ENCODE results near the gene CRNKL1. TPM values are rescaled to one million over a fixed set of nuclear protein-coding genes. Genes with fewer than 3 reads are reported as not detected.

Gene CRNKL1
- total RNA-seq, 2 experiments from 2014 or later = 21.1 to 23.3 TPM

DNA sequence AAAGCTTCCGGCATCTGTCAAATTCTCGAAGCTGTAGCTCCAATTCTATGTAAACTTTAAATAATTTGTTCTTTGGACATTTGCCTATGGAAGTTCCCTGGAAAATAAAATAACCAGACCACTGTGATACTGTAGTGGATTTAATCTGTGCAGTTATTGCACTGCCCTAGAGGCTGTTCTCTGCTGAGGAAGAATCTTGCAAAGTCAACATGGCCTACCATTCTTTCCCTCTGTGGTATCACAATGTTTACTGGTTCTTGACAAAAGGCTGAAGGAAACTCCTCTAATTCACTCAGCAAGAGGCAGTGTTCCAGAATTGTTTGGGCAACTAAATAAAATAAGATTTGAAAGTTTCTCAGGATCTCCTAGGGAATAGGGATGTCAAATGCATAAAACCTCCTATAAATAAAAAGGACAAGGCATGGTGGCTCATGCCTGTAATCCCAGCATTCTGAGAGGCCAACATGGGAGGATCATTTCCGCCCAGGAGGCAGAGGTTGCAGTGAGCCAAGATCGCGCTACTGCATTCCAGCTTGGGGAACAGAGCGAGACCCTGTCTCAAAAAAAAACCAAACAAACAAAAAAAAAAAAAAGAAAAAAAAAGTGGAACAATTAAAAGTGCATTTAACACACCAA, 12.4 kb downstream of the CRNKL1 start:
- intact Hi-C loops (cut with micrococcal nuclease) = no loop called here
- ChIA-PET CTCF (interaction anchor here (0.6 kb wide), 1 partner anchor 199 kb away, joined by 3 read pairs; no protein-coding TSS in a partner anchor), POLR2A (no interaction called here)
- Mint-ChIP-seq H3K27me3 (no peaks in the 10 kb centered on the region), H3K9me3 (no peaks in the 10 kb centered on the region), H3K36me3 (ENCODE audit: low read depth) (peaks cover 43% of the 10 kb centered on the region), H3K4me1 (ENCODE audit: low read depth) (no peaks in the 10 kb centered on the region), H3K4me3 (no peak overlapping the region), H3K27ac (no peak overlapping the region)
- DNase-seq = no peak
- no peak for ATAC-seq
- TF ChIP-seq, protein P1, sequence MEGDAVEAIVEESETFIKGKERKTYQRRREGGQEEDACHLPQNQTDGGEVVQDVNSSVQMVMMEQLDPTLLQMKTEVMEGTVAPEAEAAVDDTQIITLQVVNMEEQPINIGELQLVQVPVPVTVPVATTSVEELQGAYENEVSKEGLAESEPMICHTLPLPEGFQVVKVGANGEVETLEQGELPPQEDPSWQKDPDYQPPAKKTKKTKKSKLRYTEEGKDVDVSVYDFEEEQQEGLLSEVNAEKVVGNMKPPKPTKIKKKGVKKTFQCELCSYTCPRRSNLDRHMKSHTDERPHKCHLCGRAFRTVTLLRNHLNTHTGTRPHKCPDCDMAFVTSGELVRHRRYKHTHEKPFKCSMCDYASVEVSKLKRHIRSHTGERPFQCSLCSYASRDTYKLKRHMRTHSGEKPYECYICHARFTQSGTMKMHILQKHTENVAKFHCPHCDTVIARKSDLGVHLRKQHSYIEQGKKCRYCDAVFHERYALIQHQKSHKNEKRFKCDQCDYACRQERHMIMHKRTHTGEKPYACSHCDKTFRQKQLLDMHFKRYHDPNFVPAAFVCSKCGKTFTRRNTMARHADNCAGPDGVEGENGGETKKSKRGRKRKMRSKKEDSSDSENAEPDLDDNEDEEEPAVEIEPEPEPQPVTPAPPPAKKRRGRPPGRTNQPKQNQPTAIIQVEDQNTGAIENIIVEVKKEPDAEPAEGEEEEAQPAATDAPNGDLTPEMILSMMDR (IDR thresholded peaks at IDR 0.05) = no peak

DNA sequence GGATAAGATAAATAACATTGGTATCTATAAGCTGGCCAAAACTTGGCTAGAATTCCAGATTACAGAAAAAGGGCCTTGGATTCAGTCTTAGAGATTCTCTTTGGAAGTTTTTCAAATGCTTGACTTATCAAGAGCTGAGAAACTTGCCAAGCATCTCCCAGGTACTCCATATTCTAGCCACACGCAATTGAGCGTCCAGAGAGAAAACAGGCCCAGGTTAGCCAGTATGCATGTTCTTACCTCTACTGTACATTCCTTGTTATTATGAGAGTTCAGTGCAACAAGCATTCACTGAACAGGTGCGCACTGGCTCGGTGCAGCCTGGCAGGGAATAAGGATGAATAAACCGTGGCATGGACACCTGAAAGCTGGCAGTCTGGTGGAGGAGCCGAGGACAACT, 13.7 kb downstream of the CRNKL1 start:
- TF ChIP-seq, protein P1 (IDR thresholded peaks at IDR 0.05) = no peak
- Mint-ChIP-seq H3K4me1 (ENCODE audit: low read depth) (no peaks in the 10 kb centered on the region), H3K27ac (no peak overlapping the region), H3K9me3 (no peaks in the 10 kb centered on the region), H3K4me3 (no peak overlapping the region), H3K27me3 (no peaks in the 10 kb centered on the region), H3K36me3 (ENCODE audit: low read depth) (peaks cover 41% of the 10 kb centered on the region)
- ATAC-seq (no peak), DNase-seq (no peak)
- ChIA-PET CTCF (no interaction called here), POLR2A (no interaction called here)
- intact Hi-C loops (cut with micrococcal nuclease) = no loop called here

DNA sequence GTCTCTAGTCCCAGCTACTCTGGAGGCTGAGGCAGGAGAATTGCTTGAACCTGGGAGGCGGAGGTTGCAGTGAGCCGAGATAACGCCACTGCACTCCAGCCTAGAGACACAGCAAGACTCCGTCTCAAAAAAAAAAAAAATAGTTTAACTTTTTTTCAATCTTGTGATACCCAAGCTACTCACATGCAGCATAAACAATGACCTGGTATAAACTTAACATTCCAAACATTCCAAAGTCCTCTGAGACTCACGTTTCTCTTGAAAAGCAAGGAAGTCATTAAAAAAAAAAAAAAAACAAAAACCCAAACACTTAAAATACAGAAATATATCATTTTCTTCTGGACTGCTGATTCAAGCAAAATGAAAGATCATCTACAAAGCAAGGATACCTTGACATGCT, 14.3 kb downstream of the CRNKL1 start:
- CTCF ChIA-PET = no interaction called here
- Mint-ChIP-seq H3K4me1 (ENCODE audit: low read depth) (no peaks in the 10 kb centered on the region), H3K27ac (no peak overlapping the region), H3K4me3 (no peak overlapping the region), H3K9me3 (no peaks in the 10 kb centered on the region), H3K36me3 (ENCODE audit: low read depth) (peaks cover 37% of the 10 kb centered on the region), H3K27me3 (no peaks in the 10 kb centered on the region)
- DNase-seq (no peak), ATAC-seq (no peak)
- POLR2A ChIA-PET = interaction anchor here (2.0 kb wide), 1 partner anchor 14 kb away, joined by 7 read pairs; the partner anchor contains the start of genes CFAP61 and CRNKL1
- TF ChIP-seq, protein P1 (IDR thresholded peaks at IDR 0.05) = no peak
- intact Hi-C loops (cut with micrococcal nuclease) = no loop called here

DNA sequence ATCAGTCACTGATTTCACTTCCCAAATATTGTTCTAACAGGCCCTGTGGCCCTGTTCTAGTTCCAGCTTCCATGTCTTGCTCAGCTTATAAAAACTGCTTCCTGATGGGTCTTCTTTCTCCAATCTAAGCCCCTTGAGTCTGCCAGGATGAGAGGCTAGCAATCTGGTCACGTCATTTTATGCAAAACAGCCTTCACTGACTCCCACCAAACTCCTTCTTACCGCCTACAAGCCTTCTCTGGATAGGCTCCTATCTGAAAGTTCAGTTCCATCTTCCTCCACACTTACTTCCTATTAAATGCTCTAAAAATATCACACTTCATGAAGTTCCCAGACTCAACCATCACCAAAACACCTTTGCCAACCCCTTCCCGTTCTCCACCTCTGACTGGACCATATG, 15.5 kb downstream of the CRNKL1 start:
- TF ChIP-seq, protein P1 (IDR thresholded peaks at IDR 0.05) = no peak

DNA sequence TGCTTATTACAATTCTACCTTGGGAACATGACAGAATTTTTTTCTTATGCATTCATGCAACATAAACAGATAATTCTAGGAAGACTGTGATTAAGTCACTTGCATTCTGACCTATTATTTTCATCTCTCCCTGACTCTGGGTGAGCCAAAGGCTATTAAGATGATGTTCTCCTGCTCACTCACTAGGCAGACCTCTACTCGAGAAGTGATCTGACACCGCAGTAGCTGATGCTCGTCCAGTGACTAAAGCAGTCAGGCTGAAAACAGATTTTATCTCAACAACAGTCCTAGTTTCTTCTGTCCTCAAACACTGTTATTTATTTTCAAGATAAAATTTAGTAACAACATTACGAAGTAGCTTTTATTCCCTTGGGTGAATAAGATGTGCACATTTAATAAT, 17.8 kb downstream of the CRNKL1 start:
- ATAC-seq (no peak), DNase-seq (no peak)
- no peak overlapping the region for H3K27ac Mint-ChIP-seq
- no peaks in the 10 kb centered on the region for H3K27me3 Mint-ChIP-seq
- POLR2A ChIA-PET = interaction anchor here (0.9 to 2.7 kb wide), 3 partner anchors 9 to 18 kb away, joined by 3 to 10 read pairs (median 5); partner anchors contain the start of genes CFAP61 and CRNKL1
- H3K9me3 Mint-ChIP-seq = no peaks in the 10 kb centered on the region
- TF ChIP-seq, protein P1 (IDR thresholded peaks at IDR 0.05) = no peak
- CTCF ChIA-PET = no interaction called here
- H3K4me3 Mint-ChIP-seq = no peak overlapping the region
- intact Hi-C loops (cut with micrococcal nuclease) = no loop called here
- peaks cover 5% of the 10 kb centered on the region for H3K4me1 Mint-ChIP-seq (ENCODE audit: low read depth)
- peaks cover 41% of the 10 kb centered on the region for H3K36me3 Mint-ChIP-seq (ENCODE audit: low read depth)

More for the DNA sequence above, 15.5 kb downstream of the CRNKL1 start:
- Mint-ChIP-seq H3K4me3 (no peak overlapping the region), H3K27me3 (no peaks in the 10 kb centered on the region), H3K9me3 (no peaks in the 10 kb centered on the region), H3K4me1 (ENCODE audit: low read depth) (no peaks in the 10 kb centered on the region), H3K27ac (peak overlapping the region; percentile 43), H3K36me3 (ENCODE audit: low read depth) (peaks cover 36% of the 10 kb centered on the region)
- CTCF ChIA-PET = no interaction called here
- POLR2A ChIA-PET = interaction anchor here (2.0 kb wide), 1 partner anchor 15 kb away, joined by 7 read pairs; the partner anchor contains the start of genes CFAP61 and CRNKL1
- no peak for ATAC-seq
- intact Hi-C loops (cut with micrococcal nuclease) = no loop called here
- no peak for DNase-seq
